ENCODE measurements around the gene ATP6V0A4. TPM values are rescaled to one million over a fixed set of nuclear protein-coding genes. Genes with fewer than 3 reads are reported as not detected.
"Not testable (repeated sequence)": the region's sequence is repeated elsewhere in the genome, so short reads cannot be mapped to it uniquely, and the experiment has no call there.

The ATP6V0A4 gene
- total RNA-seq, 1 donor from 2014 or later = not detected

- Histone ChIP-seq H3K4me1 (ENCODE audit: control insufficient read depth in 3 of 3, insufficient read depth in 3 of 3, low read length in 3 of 3) (no peaks in the 10 kb centered on the region), H3K27ac (ENCODE audit: low read depth, low read length) (no peak overlapping the region), H3K9ac (ENCODE audit: low read depth in 1 of 3, low read length in 3 of 3) (no peak overlapping the region), H3K4me3 (ENCODE audit: low read length in 3 of 3) (no peak overlapping the region), H3K27me3 (ENCODE audit: control insufficient read depth in 3 of 3, insufficient read depth in 3 of 3, low read length in 3 of 3) (peaks cover 0 to 3% (median 0%) of the 10 kb centered on the region in 3 donors), H3K9me3 (ENCODE audit: control insufficient read depth in 3 of 3, low read length in 3 of 3) (no peaks in the 10 kb centered on the region), H3K36me3 (ENCODE audit: control insufficient read depth in 3 of 3, insufficient read depth in 3 of 3, low read length in 3 of 3) (no peaks in the 10 kb centered on the region)
Measured at GRCh38 chr7:138712652-138713051, 85.3 kb downstream of the ATP6V0A4 start.

GRCh38 chr7:138710536-138711385 lies 87.2 kb downstream of the ATP6V0A4 start:
- no peaks in the 10 kb centered on the region for H3K36me3 ChIP-seq (ENCODE audit: control insufficient read depth in 3 of 3, insufficient read depth in 3 of 3, low read length in 3 of 3)
- H3K27ac ChIP-seq (ENCODE audit: low read depth, low read length) = no peak overlapping the region
- no peak overlapping the region for H3K9ac ChIP-seq (ENCODE audit: low read depth in 1 of 3, low read length in 3 of 3)
- H3K4me3 ChIP-seq (ENCODE audit: low read length in 3 of 3) = no peak overlapping the region
- H3K27me3 ChIP-seq (ENCODE audit: control insufficient read depth in 3 of 3, insufficient read depth in 3 of 3, low read length in 3 of 3) = peaks cover 0 to 3% (median 0%) of the 10 kb centered on the region in 3 donors
- H3K9me3 ChIP-seq (ENCODE audit: control insufficient read depth in 3 of 3, low read length in 3 of 3) = no peaks in the 10 kb centered on the region
- H3K4me1 ChIP-seq (ENCODE audit: control insufficient read depth in 3 of 3, insufficient read depth in 3 of 3, low read length in 3 of 3) = no peaks in the 10 kb centered on the region

- Histone ChIP-seq H3K27ac (ENCODE audit: low read depth, low read length) (no peak overlapping the region), H3K36me3 (ENCODE audit: control insufficient read depth in 3 of 3, insufficient read depth in 3 of 3, low read length in 3 of 3) (no peaks in the 10 kb centered on the region), H3K9me3 (ENCODE audit: control insufficient read depth in 3 of 3, low read length in 3 of 3) (no peaks in the 10 kb centered on the region), H3K9ac (ENCODE audit: low read depth in 1 of 3, low read length in 3 of 3) (no peak overlapping the region), H3K27me3 (ENCODE audit: control insufficient read depth in 3 of 3, insufficient read depth in 3 of 3, low read length in 3 of 3) (no peaks in the 10 kb centered on the region), H3K4me3 (ENCODE audit: low read length in 3 of 3) (no peak overlapping the region), H3K4me1 (ENCODE audit: control insufficient read depth in 3 of 3, insufficient read depth in 3 of 3, low read length in 3 of 3) (no peaks in the 10 kb centered on the region)
Measured at GRCh38 chr7:138705167-138705566, 92.8 kb downstream of the ATP6V0A4 start.

GRCh38 chr7:138701537-138701923 lies 96.5 kb downstream of the ATP6V0A4 start:
- Histone ChIP-seq H3K9me3 (ENCODE audit: control insufficient read depth in 3 of 3, low read length in 3 of 3) (peaks cover 0 to 3% (median 0%) of the 10 kb centered on the region in 3 donors), H3K36me3 (ENCODE audit: control insufficient read depth in 3 of 3, insufficient read depth in 3 of 3, low read length in 3 of 3) (no peaks in the 10 kb centered on the region), H3K27me3 (ENCODE audit: control insufficient read depth in 3 of 3, insufficient read depth in 3 of 3, low read length in 3 of 3) (no peaks in the 10 kb centered on the region), H3K9ac (ENCODE audit: low read depth in 1 of 3, low read length in 3 of 3) (no peak overlapping the region), H3K4me3 (ENCODE audit: low read length in 3 of 3) (no peak overlapping the region), H3K27ac (ENCODE audit: low read depth, low read length) (no peak overlapping the region), H3K4me1 (ENCODE audit: control insufficient read depth in 3 of 3, insufficient read depth in 3 of 3, low read length in 3 of 3) (no peaks in the 10 kb centered on the region)

GRCh38 chr7:138700857-138701536 lies 97.0 kb downstream of the ATP6V0A4 start, which contains the start of gene SVOPL:
TSS of gene SVOPL (minus strand) at chr7:138701362. CDS start at chr7:138679045, 22,317 bp downstream.
- no peaks in the 10 kb centered on the region for H3K4me1 ChIP-seq (ENCODE audit: control insufficient read depth in 3 of 3, insufficient read depth in 3 of 3, low read length in 3 of 3)
- H3K4me3 ChIP-seq (ENCODE audit: low read length in 3 of 3) = no peak within 1 kb of the TSS
- no peaks in the 10 kb centered on the region for H3K27me3 ChIP-seq (ENCODE audit: control insufficient read depth in 3 of 3, insufficient read depth in 3 of 3, low read length in 3 of 3)
- H3K9ac ChIP-seq (ENCODE audit: low read depth in 1 of 3, low read length in 3 of 3) = no peak within 1 kb of the TSS
- no peak within 1 kb of the TSS for H3K27ac ChIP-seq (ENCODE audit: low read depth, low read length)
- H3K9me3 ChIP-seq (ENCODE audit: control insufficient read depth in 3 of 3, low read length in 3 of 3) = peaks cover 0 to 3% (median 0%) of the 10 kb centered on the region in 3 donors
- no peaks in the 10 kb centered on the region for H3K36me3 ChIP-seq (ENCODE audit: control insufficient read depth in 3 of 3, insufficient read depth in 3 of 3, low read length in 3 of 3)

GRCh38 chr7:138699661-138700060 lies 98.3 kb downstream of the ATP6V0A4 start:
- H3K9ac ChIP-seq (ENCODE audit: low read depth in 1 of 3, low read length in 3 of 3) = no peak overlapping the region
- no peak overlapping the region for H3K27ac ChIP-seq (ENCODE audit: low read depth, low read length)
- no peaks in the 10 kb centered on the region for H3K36me3 ChIP-seq (ENCODE audit: control insufficient read depth in 3 of 3, insufficient read depth in 3 of 3, low read length in 3 of 3)
- peaks cover 0 to 3% (median 0%) of the 10 kb centered on the region in 3 donors for H3K9me3 ChIP-seq (ENCODE audit: control insufficient read depth in 3 of 3, low read length in 3 of 3)
- H3K27me3 ChIP-seq (ENCODE audit: control insufficient read depth in 3 of 3, insufficient read depth in 3 of 3, low read length in 3 of 3) = no peaks in the 10 kb centered on the region
- no peak overlapping the region for H3K4me3 ChIP-seq (ENCODE audit: low read length in 3 of 3)
- H3K4me1 ChIP-seq (ENCODE audit: control insufficient read depth in 3 of 3, insufficient read depth in 3 of 3, low read length in 3 of 3) = no peaks in the 10 kb centered on the region

GRCh38 chr7:138698281-138698680 lies 99.7 kb downstream of the ATP6V0A4 start:
- Histone ChIP-seq H3K36me3 (ENCODE audit: control insufficient read depth in 3 of 3, insufficient read depth in 3 of 3, low read length in 3 of 3) (no peaks in the 10 kb centered on the region), H3K4me1 (ENCODE audit: control insufficient read depth in 3 of 3, insufficient read depth in 3 of 3, low read length in 3 of 3) (no peaks in the 10 kb centered on the region), H3K9me3 (ENCODE audit: control insufficient read depth in 3 of 3, low read length in 3 of 3) (peaks cover 0 to 3% (median 0%) of the 10 kb centered on the region in 3 donors), H3K9ac (ENCODE audit: low read depth in 1 of 3, low read length in 3 of 3) (no peak overlapping the region), H3K27ac (ENCODE audit: low read depth, low read length) (no peak overlapping the region), H3K4me3 (ENCODE audit: low read length in 3 of 3) (no peak overlapping the region), H3K27me3 (ENCODE audit: control insufficient read depth in 3 of 3, insufficient read depth in 3 of 3, low read length in 3 of 3) (no peaks in the 10 kb centered on the region)

GRCh38 chr7:138697535-138698182 lies 100.3 kb downstream of the ATP6V0A4 start:
- no peaks in the 10 kb centered on the region for H3K27me3 ChIP-seq (ENCODE audit: control insufficient read depth in 3 of 3, insufficient read depth in 3 of 3, low read length in 3 of 3)
- no peaks in the 10 kb centered on the region for H3K36me3 ChIP-seq (ENCODE audit: control insufficient read depth in 3 of 3, insufficient read depth in 3 of 3, low read length in 3 of 3)
- peaks cover 0 to 3% (median 0%) of the 10 kb centered on the region in 3 donors for H3K9me3 ChIP-seq (ENCODE audit: control insufficient read depth in 3 of 3, low read length in 3 of 3)
- H3K4me1 ChIP-seq (ENCODE audit: control insufficient read depth in 3 of 3, insufficient read depth in 3 of 3, low read length in 3 of 3) = no peaks in the 10 kb centered on the region
- no peak overlapping the region for H3K4me3 ChIP-seq (ENCODE audit: low read length in 3 of 3)
- no peak overlapping the region for H3K9ac ChIP-seq (ENCODE audit: low read depth in 1 of 3, low read length in 3 of 3)
- H3K27ac ChIP-seq (ENCODE audit: low read depth, low read length) = no peak overlapping the region

GRCh38 chr7:138695776-138696175 lies 102.2 kb downstream of the ATP6V0A4 start:
- H3K27me3 ChIP-seq (ENCODE audit: control insufficient read depth in 3 of 3, insufficient read depth in 3 of 3, low read length in 3 of 3); H3K36me3 ChIP-seq (ENCODE audit: control insufficient read depth in 3 of 3, insufficient read depth in 3 of 3, low read length in 3 of 3); H3K4me3 ChIP-seq (ENCODE audit: low read length in 3 of 3); H3K9me3 ChIP-seq (ENCODE audit: control insufficient read depth in 3 of 3, low read length in 3 of 3); H3K9ac ChIP-seq (ENCODE audit: low read depth in 1 of 3, low read length in 3 of 3); H3K27ac ChIP-seq (ENCODE audit: low read depth, low read length); H3K4me1 ChIP-seq (ENCODE audit: control insufficient read depth in 3 of 3, insufficient read depth in 3 of 3, low read length in 3 of 3): not testable (repeated sequence)

- Histone ChIP-seq H3K27me3 (ENCODE audit: control insufficient read depth in 3 of 3, insufficient read depth in 3 of 3, low read length in 3 of 3) (no peaks in the 10 kb centered on the region), H3K9ac (ENCODE audit: low read depth in 1 of 3, low read length in 3 of 3) (no peak overlapping the region), H3K36me3 (ENCODE audit: control insufficient read depth in 3 of 3, insufficient read depth in 3 of 3, low read length in 3 of 3) (no peaks in the 10 kb centered on the region), H3K9me3 (ENCODE audit: control insufficient read depth in 3 of 3, low read length in 3 of 3) (peaks cover 0 to 3% (median 0%) of the 10 kb centered on the region in 3 donors), H3K4me3 (ENCODE audit: low read length in 3 of 3) (no peak overlapping the region), H3K4me1 (ENCODE audit: control insufficient read depth in 3 of 3, insufficient read depth in 3 of 3, low read length in 3 of 3) (no peaks in the 10 kb centered on the region), H3K27ac (ENCODE audit: low read depth, low read length) (no peak overlapping the region)
Measured at GRCh38 chr7:138695106-138695505, 102.9 kb downstream of the ATP6V0A4 start.
